H1 (cell line): Measurements from ENCODE around the gene DNM1L. TPM values are rescaled to one million over a fixed set of nuclear protein-coding genes. Genes with fewer than 3 reads are reported as not detected.

Source experiments
- CTCF ChIA-PET: fragments of 300-600 bp; sonication (Branson Sonifier 250); formaldehyde crosslinking; loops from one replicate; lab custom pipeline; 2021; ENCODE audit not compliant: partially characterized antibody; lab: Charles Lee
- POLR2A ChIA-PET: fragments of 300-600 bp; sonication (Branson Sonifier 250); formaldehyde crosslinking; loops from one replicate; lab custom pipeline; 2021; ENCODE audit warnings: inconsistent platforms; ENCODE audit not compliant: partially characterized antibody; lab: Charles Lee
- DNase-seq, 2 experiments: peaks; one replicate each; pipeline versions ENCODE4 v3.0.0 to v3.0.0-alpha.2; 2010 to 2022; ENCODE audit warnings: low spot score in 2 of 2, low read depth in 1 of 2, mixed read lengths in 1 of 2
- FAIRE-seq: peaks from 2 replicates; lab custom pipeline; 2011; peaks lifted over from hg19 to GRCh38; lab: Jason Lieb, UNC
- H2AFZ ChIP-seq: 2 replicates; pipeline ENCODE4 v1.8.1; 2012; ENCODE audit warnings: low read length, inconsistent platforms
- H2AK5ac ChIP-seq: 2 replicates; pipeline ENCODE4 v1.6.1; 2013; ENCODE audit warnings: low read depth, low read length
- H2BK120ac ChIP-seq: replicated peaks from 2 replicates; pipeline ENCODE3; 2013; ENCODE audit warnings: low read depth, low read length, inconsistent platforms
- H2BK12ac ChIP-seq: 2 replicates; pipeline ENCODE4 v1.6.1; 2013; ENCODE audit warnings: low read depth, low read length
- H2BK15ac ChIP-seq: 2 replicates; pipeline ENCODE4 v1.6.1; 2013; ENCODE audit warnings: low read length
- H2BK20ac ChIP-seq: 2 replicates; pipeline ENCODE4 v1.6.1; 2013; ENCODE audit warnings: low read length
- H2BK5ac ChIP-seq: 2 replicates; pipeline ENCODE4 v1.6.1; 2013; ENCODE audit warnings: low read depth, low read length
- H3K14ac ChIP-seq: 2 replicates; pipeline ENCODE4 v1.6.1; 2013; ENCODE audit warnings: inconsistent platforms; ENCODE audit not compliant: insufficient read length
- H3K18ac ChIP-seq: 2 replicates; pipeline ENCODE4 v1.6.1; 2013; ENCODE audit warnings: low read length; ENCODE audit errors: extremely low read depth
- H3K23ac ChIP-seq: 2 replicates; pipeline ENCODE4 v1.6.1; 2013; ENCODE audit warnings: inconsistent platforms; ENCODE audit not compliant: insufficient read length
- H3K23me2 ChIP-seq: 2 replicates; pipeline ENCODE4 v1.6.1; 2013; ENCODE audit warnings: low read depth, low read length
- H3K27ac ChIP-seq: 2 replicates; pipeline ENCODE4 v1.6.1; 2011; ENCODE audit warnings: low read depth, low read length, inconsistent platforms
- H3K27me3 ChIP-seq, 4 experiments: replicated peaks in 1 of 4; 1 replicate in 1 of 4; 2 replicates in 3 of 4; pipeline versions ENCODE4 v1.6.1 to v1.8.1; 2011 to 2013; ENCODE audit warnings: low read length in 3 of 4, mild to moderate bottlenecking in 3 of 4, inconsistent platforms in 2 of 4, mixed read lengths in 2 of 4, moderate library complexity in 1 of 4; ENCODE audit not compliant: control insufficient read depth in 3 of 4, insufficient read depth in 3 of 4; ENCODE audit errors: extremely low read depth in 1 of 4
- H3K36me3 ChIP-seq, 4 experiments: 2 replicates each; pipeline versions ENCODE4 v1.6.1 to v1.8.1; 2011 to 2013; ENCODE audit warnings: mild to moderate bottlenecking in 4 of 4, low read length in 3 of 4, moderate library complexity in 2 of 4, control low read depth in 1 of 4, inconsistent platforms in 1 of 4; ENCODE audit not compliant: insufficient read depth in 4 of 4, control insufficient read depth in 2 of 4
- H3K4ac ChIP-seq: replicated peaks from 2 replicates; pipeline ENCODE3; 2013; ENCODE audit warnings: low read length, low read depth, mixed read lengths, inconsistent platforms; ENCODE audit not compliant: insufficient read length
- H3K4me1 ChIP-seq, 4 experiments: replicated peaks in 1 of 4; 1 replicate in 1 of 4; 2 replicates in 3 of 4; pipeline versions ENCODE4 v1.6.1 to v1.8.1; 2011 to 2013; ENCODE audit warnings: low read length in 3 of 4, inconsistent platforms in 2 of 4, mixed read lengths in 1 of 4; ENCODE audit not compliant: insufficient read depth in 4 of 4, control insufficient read depth in 3 of 4
- H3K4me2 ChIP-seq, 2 experiments: 2 replicates each; pipeline versions ENCODE4 v1.6.1 to v1.8.1; 2011 to 2013; ENCODE audit warnings: low read depth in 2 of 2, low read length in 2 of 2, control low read depth in 1 of 2, inconsistent platforms in 1 of 2, mild to moderate bottlenecking in 1 of 2; ENCODE audit not compliant: insufficient read depth in 1 of 2
- H3K4me3 ChIP-seq, 4 experiments: fragments of 200-600, 300-600 bp in 1 of 4; sonication (generic), shearing (Covaris generic), sonication (Bioruptor Twin) in 1 of 4; 2 replicates each; pipeline versions ENCODE4 v1.5.1 to v1.8.1; 2011 to 2016; ENCODE audit warnings: low read length in 4 of 4, low read depth in 3 of 4, control low read depth in 2 of 4, inconsistent platforms in 2 of 4, mild to moderate bottlenecking in 2 of 4, mixed read lengths in 1 of 4, moderate library complexity in 1 of 4; ENCODE audit not compliant: insufficient read depth in 2 of 4; ENCODE audit errors: extremely low read depth in 1 of 4
- H3K56ac ChIP-seq: replicated peaks from 2 replicates; pipeline ENCODE3; 2013; ENCODE audit warnings: low read depth, mild to moderate bottlenecking, mixed read lengths, low read length, inconsistent platforms; ENCODE audit not compliant: insufficient read length
- H3K79me1 ChIP-seq: 2 replicates; pipeline ENCODE4 v1.6.1; 2013; ENCODE audit warnings: low read depth, low read length, control low read depth
- H3K79me2 ChIP-seq, 2 experiments: 2 replicates each; pipeline versions ENCODE4 v1.6.1 to v1.8.1; 2012 to 2013; ENCODE audit warnings: low read length in 2 of 2, mild to moderate bottlenecking in 2 of 2, inconsistent platforms in 1 of 2; ENCODE audit not compliant: insufficient read depth in 2 of 2, control insufficient read depth in 1 of 2
- H3K9ac ChIP-seq, 4 experiments: replicated peaks in 1 of 4; 1 replicate in 1 of 4; 2 replicates in 3 of 4; pipeline versions ENCODE4 v1.6.1 to v1.8.1; 2011 to 2013; ENCODE audit warnings: low read depth in 3 of 4, low read length in 3 of 4, control low read depth in 2 of 4, mild to moderate bottlenecking in 2 of 4, moderate library complexity in 2 of 4, inconsistent platforms in 1 of 4; ENCODE audit errors: extremely low read depth in 1 of 4
- H3K9me3 ChIP-seq, 2 experiments: 2 replicates each; pipeline versions ENCODE4 v1.6.1 to v1.8.1; 2012 to 2013; ENCODE audit warnings: mild to moderate bottlenecking in 2 of 2, moderate library complexity in 2 of 2, control low read depth in 1 of 2, inconsistent platforms in 1 of 2, low read depth in 1 of 2, low read length in 1 of 2, mixed read lengths in 1 of 2; ENCODE audit not compliant: insufficient read depth in 2 of 2
- H4K20me1 ChIP-seq, 2 experiments: replicated peaks in 1 of 2; 2 replicates each; pipeline versions ENCODE3 to v1.8.1; 2011 to 2013; ENCODE audit warnings: inconsistent platforms in 2 of 2, low read length in 2 of 2, mild to moderate bottlenecking in 1 of 2; ENCODE audit not compliant: insufficient read depth in 2 of 2, control insufficient read depth in 1 of 2
- H4K5ac ChIP-seq: 2 replicates; pipeline ENCODE4 v1.6.1; 2013; ENCODE audit warnings: low read length, low read depth, mixed read lengths, inconsistent platforms; ENCODE audit not compliant: insufficient read length
- H4K8ac ChIP-seq: 2 replicates; pipeline ENCODE4 v1.8.0; 2013; ENCODE audit warnings: mild to moderate bottlenecking, moderate library complexity, low read length, inconsistent platforms; ENCODE audit not compliant: insufficient read depth; ENCODE audit errors: extremely low read depth
- H4K91ac ChIP-seq: replicated peaks from 2 replicates; pipeline ENCODE3; 2013; ENCODE audit warnings: low read length, mixed read lengths, inconsistent platforms; ENCODE audit not compliant: insufficient read length
- CBX8 ChIP-seq: fragments of 300-800, 300-1000 bp; sonication (generic); IDR thresholded peaks from 2 replicates; pipeline ENCODE4 v1.7.1; 2016; ENCODE audit warnings: low read depth, low read length, borderline replicate concordance
- YY1 ChIP-seq: IDR thresholded peaks from 2 replicates; pipeline ENCODE4 v1.6.1; 2011; ENCODE audit warnings: low read depth, mild to moderate bottlenecking, low read length
- WGBS, 2 experiments: shearing (Covaris generic) in 1 of 2; methylation state at CpG; one replicate each; pipeline versions ENCODE4 v1.1.6 to v1.1.7; 2013 to 2015; ENCODE audit warnings: low lambda C conversion rate in 2 of 2, mixed read lengths in 2 of 2, inconsistent platforms in 1 of 2, low coverage in 1 of 2, missing lambda C conversion rate in 1 of 2; ENCODE audit not compliant: insufficient replicate concordance in 2 of 2, insufficient coverage in 1 of 2, insufficient read length in 1 of 2; ENCODE audit errors: extremely low coverage in 1 of 2, missing lambda C conversion rate in 1 of 2; 5-methylcytosine and 5-hydroxymethylcytosine counted together
- polyA plus RNA-seq, 7 experiments: library from polyadenylated mRNA; depleted of rRNA in 3 of 7; stranded (reverse) in 5 of 7; unstranded in 2 of 7; fragments of >200 nt in 5 of 7; fragments of 200-250 nt in 2 of 7; gene quantifications; 1 replicate in 5 of 7; 2 replicates in 1 of 7; 4 replicates in 1 of 7; pipeline versions ENCODE4 v1.2.1 to v1.2.3, GENCODE V29; 2011 to 2013; ENCODE audit warnings: missing spikeins in 2 of 7, mixed read lengths in 2 of 7
- total RNA-seq: library from RNA; stranded (reverse); fragmentation: NEBNext Ultra II Directional; extraction: Animal tissue kit (Norgen Biotek cat#: 25700); gene quantifications from 2 replicates; pipeline ENCODE4 v1.2.1, GENCODE V29; 2021
- TF ChIP-seq, protein P1 (sequence below): IDR thresholded peaks from 2 replicates; pipeline ENCODE4 v1.6.1; 2012; ENCODE audit warnings: low read length, inconsistent platforms

The DNM1L gene
- total and polyA plus RNA-seq, 2 of the 8 experiments (the other 6 are each of a cell fraction or from before 2014, with no cell fraction given): 23.7 to 93.9 TPM

DNA sequence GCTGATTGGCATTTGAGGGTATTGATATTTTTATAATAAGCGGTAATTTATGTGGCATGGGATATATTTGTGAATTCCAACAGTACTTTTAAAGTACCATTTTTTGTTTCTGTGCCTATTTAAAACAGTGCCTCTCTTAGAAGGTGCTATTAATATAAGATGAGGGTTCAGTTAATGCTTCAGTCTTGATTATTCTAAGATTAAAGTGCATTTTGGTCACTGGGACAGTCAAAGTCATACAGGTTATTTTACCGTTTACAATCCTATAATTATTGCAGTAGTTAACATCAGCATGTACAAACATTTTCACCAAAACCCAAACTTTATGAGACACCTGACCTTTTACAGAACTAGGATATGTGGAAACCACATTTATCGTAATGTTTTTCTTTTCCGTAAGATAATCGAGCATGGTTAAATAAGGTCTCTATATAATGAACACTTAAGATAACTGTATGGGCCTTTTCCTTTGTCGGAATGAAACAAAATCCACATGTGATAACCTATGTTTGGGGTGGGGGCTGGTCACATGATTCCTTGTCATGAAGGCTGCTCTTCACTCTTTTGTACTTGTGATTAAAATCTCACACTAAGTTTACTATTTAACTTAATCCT is 37.7 kb upstream of the DNM1L start:
- H3K4me2 ChIP-seq: no peak overlapping the region
- 97 to 100% methylated on average over 1 to 6 of the region's 6 CpGs for WGBS, 2 experiments
- no peak for TF ChIP-seq YY1
- no peak for TF ChIP-seq CBX8
- TF ChIP-seq, protein P1, sequence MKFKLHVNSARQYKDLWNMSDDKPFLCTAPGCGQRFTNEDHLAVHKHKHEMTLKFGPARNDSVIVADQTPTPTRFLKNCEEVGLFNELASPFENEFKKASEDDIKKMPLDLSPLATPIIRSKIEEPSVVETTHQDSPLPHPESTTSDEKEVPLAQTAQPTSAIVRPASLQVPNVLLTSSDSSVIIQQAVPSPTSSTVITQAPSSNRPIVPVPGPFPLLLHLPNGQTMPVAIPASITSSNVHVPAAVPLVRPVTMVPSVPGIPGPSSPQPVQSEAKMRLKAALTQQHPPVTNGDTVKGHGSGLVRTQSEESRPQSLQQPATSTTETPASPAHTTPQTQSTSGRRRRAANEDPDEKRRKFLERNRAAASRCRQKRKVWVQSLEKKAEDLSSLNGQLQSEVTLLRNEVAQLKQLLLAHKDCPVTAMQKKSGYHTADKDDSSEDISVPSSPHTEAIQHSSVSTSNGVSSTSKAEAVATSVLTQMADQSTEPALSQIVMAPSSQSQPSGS: no peak

More for the DNA sequence above, 37.7 kb upstream of the DNM1L start:
- Histone ChIP-seq H2BK5ac (no peak overlapping the region), H2BK20ac (no peak overlapping the region), H3K56ac (no peak overlapping the region), H3K79me1 (no peaks in the 10 kb centered on the region; the same call in 1 of the 2 replicates), H3K23me2 (no peaks in the 10 kb centered on the region), H4K91ac (no peak overlapping the region), H3K4ac (no peak overlapping the region), H2BK12ac (no peak overlapping the region), H3K4me1 (no peaks in the 10 kb centered on the region), H3K9me3 (no peaks in the 10 kb centered on the region), H3K79me2 (no peaks in the 10 kb centered on the region), H3K27me3 (no peaks in the 10 kb centered on the region), H2BK15ac (no peak overlapping the region), H2AK5ac (no peak overlapping the region), H3K27ac (no peak overlapping the region), H3K14ac (no peak overlapping the region), H4K8ac (no peak overlapping the region), H3K23ac (no peak overlapping the region), H3K9ac (no peak overlapping the region), H2AFZ (no peak overlapping the region), H4K5ac (no peak overlapping the region), H3K4me3 (no peak overlapping the region), H4K20me1 (no peaks in the 10 kb centered on the region), H3K36me3 (peaks cover 10 to 59% (median 24%) of the 10 kb centered on the region in 4 experiments), H3K18ac (no peak overlapping the region), H2BK120ac (no peak overlapping the region)
- CTCF ChIA-PET: interaction anchor here (0.8 to 1.1 kb wide), 2 partner anchors 16 to 275 kb away, joined by 3 to 4 read pairs; no protein-coding TSS in a partner anchor
- FAIRE-seq (no peak), DNase-seq (no peak)
- POLR2A ChIA-PET: no interaction called here
